NCI-H226 (cell line): Measurements from ENCODE around the gene TBC1D25.

ENCODE experiments used
- DNase-seq: peaks from one replicate; pipeline ENCODE4 v3.0.0-alpha.2; 2015

The TBC1D25 gene

GRCh38 chrX:48611703-48612102 is 72.2 kb downstream of the TBC1D25 start:
- no peak for DNase-seq
